ENCODE results near the gene MNS1.
"Not testable (repeated sequence)": the region's sequence is repeated elsewhere in the genome, so short reads cannot be mapped to it uniquely, and the experiment has no call there.

MNS1 gene, protein sequence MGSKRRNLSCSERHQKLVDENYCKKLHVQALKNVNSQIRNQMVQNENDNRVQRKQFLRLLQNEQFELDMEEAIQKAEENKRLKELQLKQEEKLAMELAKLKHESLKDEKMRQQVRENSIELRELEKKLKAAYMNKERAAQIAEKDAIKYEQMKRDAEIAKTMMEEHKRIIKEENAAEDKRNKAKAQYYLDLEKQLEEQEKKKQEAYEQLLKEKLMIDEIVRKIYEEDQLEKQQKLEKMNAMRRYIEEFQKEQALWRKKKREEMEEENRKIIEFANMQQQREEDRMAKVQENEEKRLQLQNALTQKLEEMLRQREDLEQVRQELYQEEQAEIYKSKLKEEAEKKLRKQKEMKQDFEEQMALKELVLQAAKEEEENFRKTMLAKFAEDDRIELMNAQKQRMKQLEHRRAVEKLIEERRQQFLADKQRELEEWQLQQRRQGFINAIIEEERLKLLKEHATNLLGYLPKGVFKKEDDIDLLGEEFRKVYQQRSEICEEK

DNA sequence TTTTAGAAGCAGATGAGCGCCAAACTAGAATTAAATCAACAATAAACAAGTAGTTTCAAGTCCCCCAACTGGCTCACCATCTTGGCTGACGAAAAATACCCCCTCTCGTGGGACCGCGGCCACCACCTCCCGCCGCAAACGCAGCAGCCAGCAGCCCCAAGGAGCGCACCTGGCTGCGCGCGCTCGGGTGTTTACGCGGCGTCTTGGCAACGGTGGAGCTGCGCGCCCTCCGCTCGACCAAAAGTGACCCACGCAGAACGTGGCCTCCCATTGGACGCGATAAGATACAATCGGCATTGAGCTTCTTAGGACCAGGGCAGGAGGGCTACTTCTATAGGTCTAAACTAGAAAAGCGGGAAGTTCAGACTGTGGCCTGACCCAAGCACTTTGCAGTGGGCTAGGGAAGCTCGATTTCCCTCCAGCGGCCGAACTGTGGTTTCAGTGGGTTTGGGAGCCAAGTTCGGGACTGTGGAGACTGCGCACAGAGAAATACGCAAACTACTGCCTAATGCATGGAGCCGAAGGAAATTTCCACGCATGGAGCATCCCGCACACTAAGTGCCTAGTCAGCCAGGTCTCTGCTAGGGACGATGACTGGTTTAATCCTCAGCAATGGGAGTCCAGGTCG lies at the start of gene MNS1:
TSS of gene MNS1 (minus strand) at position 245 of the 628 bp plus-strand sequence. CDS start at position 80, 165 bp downstream.
- DNase-seq, result peak; percentile 91 to 96

- DNase-seq, result peak; percentile 67 to 71
Measured at GRCh38 chr15:56496635-56497034, 31.7 kb upstream of the MNS1 start.

GRCh38 chr15:56495533-56495932 lies 30.6 kb upstream of the MNS1 start:
- no peak for DNase-seq

- no peak for DNase-seq
Measured at GRCh38 chr15:56495053-56495452, 30.1 kb upstream of the MNS1 start.

DNA sequence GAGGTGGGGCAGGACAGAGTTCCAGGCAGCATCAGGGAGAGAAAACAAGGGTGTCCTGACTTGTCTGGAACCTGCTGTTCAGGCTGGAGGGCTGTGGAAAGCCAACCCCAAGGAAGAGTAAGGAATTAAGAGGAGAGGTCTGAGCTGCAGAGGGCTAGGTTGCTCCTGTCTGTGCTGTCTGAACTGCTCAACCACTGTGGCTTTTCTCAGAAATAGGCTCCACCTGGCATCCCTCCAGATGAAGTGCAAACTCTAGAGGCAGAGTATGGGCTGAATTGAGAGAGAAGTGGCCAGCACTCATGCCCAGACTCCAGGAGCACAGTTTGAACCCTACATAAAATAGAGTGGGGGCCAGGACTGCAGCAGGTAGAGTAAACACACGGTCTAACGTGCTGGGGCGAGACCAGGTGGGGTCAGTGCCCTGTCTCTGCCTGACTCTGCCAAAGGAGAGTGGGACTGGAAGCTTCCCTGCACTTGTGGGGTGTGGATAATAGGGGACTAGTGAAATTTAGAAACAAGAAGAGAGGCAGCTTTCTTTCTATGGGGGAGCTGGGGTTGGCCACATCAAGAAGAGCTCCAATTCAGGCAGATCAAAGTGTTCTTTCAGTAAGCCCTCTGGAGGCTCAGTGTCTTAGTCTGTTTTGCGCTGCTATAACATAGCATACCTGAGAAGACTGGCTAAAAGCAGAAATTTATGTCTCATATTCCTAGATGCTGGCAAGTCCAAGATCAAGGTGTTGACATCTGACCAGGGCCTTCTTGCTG lies 28.0 kb upstream of the MNS1 start:
- DNase-seq, result no peak

GRCh38 chr15:56492236-56492635 lies 27.3 kb upstream of the MNS1 start:
- no peak for DNase-seq

DNA sequence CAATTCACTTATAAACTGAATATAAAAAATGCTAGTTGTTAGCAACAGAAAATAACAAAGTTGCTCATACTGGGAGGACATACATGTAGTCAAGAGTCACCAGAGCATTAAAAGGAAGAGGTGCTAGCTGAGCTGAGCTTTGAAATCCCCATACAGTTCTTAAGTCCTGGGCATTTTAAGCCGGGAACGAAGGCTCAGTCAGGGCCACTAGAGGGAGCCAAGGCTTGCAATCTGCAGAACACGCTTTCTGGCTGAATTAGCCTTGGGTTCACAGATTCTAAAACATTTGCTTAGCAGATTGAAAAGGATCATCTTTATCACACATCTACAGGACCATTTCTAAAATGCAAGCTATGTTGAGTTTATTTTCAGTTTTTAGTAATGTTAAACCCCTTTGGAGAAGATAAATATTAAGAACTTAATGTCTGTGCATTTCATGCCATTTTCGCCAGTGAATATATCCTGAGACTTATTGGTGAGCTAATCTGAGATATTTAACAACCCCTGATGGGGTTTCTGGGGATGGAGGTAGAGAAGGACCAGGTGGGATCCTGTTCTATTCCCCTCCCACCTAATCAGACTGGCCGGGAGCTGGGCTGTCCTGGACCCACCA lies 26.3 kb upstream of the MNS1 start:
- DNase-seq, result peak; percentile 60 to 62

GRCh38 chr15:56490461-56490860 lies 25.5 kb upstream of the MNS1 start:
- no peak for DNase-seq

DNA sequence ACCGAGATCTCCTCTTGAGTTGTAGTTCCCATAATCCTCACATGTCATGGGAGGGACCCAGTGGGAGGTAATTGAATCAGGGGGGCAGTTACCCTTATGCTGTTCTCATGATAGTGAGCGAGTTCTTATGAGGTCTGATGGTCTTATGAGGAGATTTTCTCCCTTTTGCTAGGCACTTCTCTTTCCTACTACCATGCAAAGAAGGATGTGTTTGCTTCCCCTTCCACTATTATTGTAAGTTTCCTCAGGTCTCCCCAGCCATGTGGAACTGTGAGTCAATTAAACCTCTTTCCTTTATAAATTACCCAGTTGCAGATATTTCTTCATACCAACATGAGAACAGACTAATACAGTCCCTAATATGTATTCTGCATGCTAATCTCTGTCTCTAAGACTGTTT lies 21.3 kb upstream of the MNS1 start:
- not testable (repeated sequence) for DNase-seq

- not testable (repeated sequence) for DNase-seq
Measured at GRCh38 chr15:56485426-56485825, 20.5 kb upstream of the MNS1 start.

GRCh38 chr15:56484287-56484686 lies 19.4 kb upstream of the MNS1 start:
- DNase-seq, result no peak

GRCh38 chr15:56475351-56475750 lies 10.4 kb upstream of the MNS1 start:
- no peak for DNase-seq

DNA sequence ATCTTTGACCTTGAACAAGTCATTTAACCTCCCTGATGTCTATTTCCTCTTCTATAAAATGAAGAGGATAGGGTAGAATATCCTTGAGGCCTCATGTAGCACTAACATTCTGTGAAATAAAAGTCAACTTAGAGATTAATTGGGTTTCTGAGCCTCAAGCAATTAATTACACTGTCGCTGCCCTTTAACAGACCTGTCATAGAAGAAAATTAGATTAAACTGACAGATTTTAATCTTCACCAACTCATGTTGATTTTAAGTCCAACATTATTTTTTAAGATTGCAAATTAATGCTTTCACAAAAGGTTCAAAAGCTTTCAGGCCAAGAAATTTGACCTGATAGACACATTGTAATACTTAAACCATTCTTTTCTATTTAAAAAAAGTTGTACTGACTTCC lies 8.1 kb upstream of the MNS1 start:
- DNase-seq, result no peak

DNA sequence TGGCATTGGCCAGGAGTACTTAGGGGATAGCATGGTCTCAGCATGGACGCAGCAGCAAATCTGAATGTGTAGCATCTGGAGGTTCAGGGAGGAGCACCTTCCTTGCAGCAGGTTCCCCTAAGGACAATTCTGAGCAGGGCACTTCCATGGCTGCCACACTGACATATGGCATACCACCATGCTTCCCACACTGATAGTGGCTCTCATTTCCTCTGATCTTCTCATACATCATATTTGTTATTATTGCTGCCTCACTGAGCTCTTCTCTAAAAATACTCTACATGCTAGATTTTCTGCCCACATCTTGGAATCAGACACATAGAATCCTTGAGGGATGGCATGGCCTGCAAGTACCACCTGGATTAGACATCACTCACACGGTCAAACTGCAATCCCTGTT lies 7.3 kb upstream of the MNS1 start:
- DNase-seq, result no peak

DNA sequence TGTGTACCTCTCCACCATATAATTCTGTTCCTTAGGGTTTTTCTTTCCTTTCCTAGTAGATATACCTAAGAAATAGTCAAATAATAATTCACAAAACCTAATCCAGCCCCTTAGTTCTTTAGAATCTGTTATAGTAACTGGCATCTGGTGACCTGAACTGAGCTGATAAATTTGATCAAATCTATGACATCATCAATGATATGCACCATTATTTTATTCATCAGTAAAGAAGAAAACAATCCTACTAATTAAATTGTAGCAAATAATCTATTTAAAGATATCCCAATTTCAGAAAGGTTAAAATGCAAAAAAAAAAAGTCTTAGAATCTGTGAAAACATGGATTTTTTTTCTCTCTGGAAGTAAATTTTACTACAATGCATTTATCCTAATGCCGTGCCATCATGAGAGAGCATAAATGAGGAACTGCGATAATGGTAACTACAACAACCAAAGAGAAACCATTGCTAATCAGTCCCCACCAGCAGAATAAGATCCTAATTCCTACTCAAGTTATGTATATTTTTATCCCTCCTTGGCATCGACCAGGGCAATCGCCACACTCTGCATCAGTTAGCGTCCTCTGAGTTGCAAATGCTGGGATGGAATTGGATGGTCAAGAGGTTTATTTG lies 6.6 kb upstream of the MNS1 start:
- no peak for DNase-seq

GRCh38 chr15:56469483-56469882 lies 4.5 kb upstream of the MNS1 start:
- no peak for DNase-seq

DNA sequence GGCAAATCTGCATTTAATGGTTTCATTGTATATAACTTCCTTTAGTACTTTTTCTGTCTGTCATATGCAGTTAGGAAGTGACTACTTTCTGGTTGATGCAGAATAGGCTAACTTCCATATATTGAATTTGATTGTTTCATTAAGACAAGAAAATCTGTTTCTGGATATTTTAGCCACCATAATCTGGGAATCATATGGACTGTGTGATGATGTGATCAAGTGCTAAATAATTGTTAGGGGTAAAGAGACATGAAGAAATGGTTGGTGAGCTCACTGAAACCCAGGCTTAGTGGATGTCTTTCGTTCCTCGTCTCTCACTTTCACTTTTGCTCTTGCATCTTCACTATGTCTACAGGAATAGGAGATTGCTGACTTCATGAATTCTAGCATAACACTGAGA lies 3.5 kb upstream of the MNS1 start:
- DNase-seq, result peak in 1 of 2 experiments; percentile 13

GRCh38 chr15:56467616-56468015 lies 2.7 kb upstream of the MNS1 start:
- DNase-seq, result no peak

- no peak for DNase-seq
Measured at GRCh38 chr15:56460947-56461346, 4.0 kb downstream of the MNS1 start.

DNA sequence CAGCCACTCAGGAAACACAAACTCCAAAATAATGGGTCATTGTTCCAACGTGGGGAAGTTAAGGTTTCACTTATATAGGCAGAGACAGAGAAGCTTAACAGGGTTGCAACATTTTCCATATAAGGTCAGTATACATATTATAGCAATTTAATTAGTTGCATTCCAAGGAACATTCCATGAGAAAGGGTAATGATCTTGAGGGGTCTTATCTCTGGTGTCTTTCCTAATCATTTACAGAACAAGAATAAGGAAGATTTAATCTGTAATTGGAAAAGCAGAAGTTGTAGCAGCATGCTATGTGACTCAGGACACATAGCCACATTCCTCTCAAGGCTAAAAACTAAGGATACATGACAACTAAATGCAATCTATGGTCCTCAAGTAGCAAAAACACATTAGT lies 4.9 kb downstream of the MNS1 start:
- no peak for DNase-seq

- no peak for DNase-seq
Measured at GRCh38 chr15:56459096-56459495, 5.8 kb downstream of the MNS1 start.

GRCh38 chr15:56456229-56456628 lies 8.7 kb downstream of the MNS1 start:
- no peak for DNase-seq

GRCh38 chr15:56454836-56455235 lies 10.1 kb downstream of the MNS1 start:
- DNase-seq, result no peak

Measured in SHP77 (cell line).